Activated CD8-positive, alpha-beta memory T cell treated with anti-CD3 and anti-CD28 coated beads, Interleukin-2, amount 10 ng/mL, durations not matched to agents 7 days and 5 days (primary cell): Measurements from ENCODE around the gene FAM177B. TPM values are rescaled to one million over a fixed set of nuclear protein-coding genes. Genes with fewer than 3 reads are reported as not detected.
A peak's percentile ranks its signal among the peaks of the same experiment; 100 is the strongest.

ENCODE experiments used
- ATAC-seq: fragments of 150-1000 bp; cut with Tn5 transposase; one replicate; pipeline ENCODE4 v1.10.0; 2021; ENCODE audit warnings: moderate library complexity
- CTCF ChIA-PET: fragments of 350-600 bp; sonication (Branson Sonifier 250); formaldehyde crosslinking; loops from one replicate; lab custom pipeline; 2021; ENCODE audit warnings: antibody characterized with exemption; lab: Charles Lee
- DNase-seq: peaks from one replicate; pipeline ENCODE4 v3.0.0-alpha.2; 2020
- H3K27ac Mint-ChIP-seq: one replicate; pipeline ENCODE4 v1.8.0; 2021; ENCODE audit warnings: mild to moderate bottlenecking, mixed read lengths
- H3K27me3 Mint-ChIP-seq: one replicate; pipeline ENCODE4 v1.8.0; 2021; ENCODE audit warnings: mixed read lengths
- H3K36me3 Mint-ChIP-seq: one replicate; pipeline ENCODE4 v1.8.0; 2021; ENCODE audit warnings: mild to moderate bottlenecking, mixed read lengths
- H3K4me1 Mint-ChIP-seq: one replicate; pipeline ENCODE4 v1.8.0; 2021; ENCODE audit warnings: mixed read lengths
- H3K4me3 Mint-ChIP-seq: one replicate; pipeline ENCODE4 v1.8.0; 2021; ENCODE audit warnings: mild to moderate bottlenecking, moderate library complexity, mixed read lengths
- H3K9me3 Mint-ChIP-seq: one replicate; pipeline ENCODE4 v1.8.0; 2022; ENCODE audit warnings: low read depth, mixed read lengths
- total RNA-seq, 2 experiments: library from RNA; stranded (reverse); gene quantifications; one replicate each; pipeline ENCODE4 v1.2.3, GENCODE V29; 2021

Gene FAM177B
- total RNA-seq, result under 1 TPM in 1 of 2 experiments, not detected in 1; 0.19 TPM

- CTCF ChIA-PET, result interaction anchor here (0.8 to 1.2 kb wide), 3 partner anchors 10 to 387 kb away, joined by 3 to 5 read pairs (median 3); no protein-coding TSS in a partner anchor
- no peak for ATAC-seq
Observed at GRCh38 chr1:222736972-222737371, at the start of gene FAM177B. TSS of gene FAM177B (plus strand) at chr1:222737202. CDS start at chr1:222746546, 9,344 bp downstream.

GRCh38 chr1:222691016-222691415 lies 46.0 kb upstream of the FAM177B start:
- peaks cover 2% of the 10 kb centered on the region for H3K4me1 Mint-ChIP-seq
- H3K4me3 Mint-ChIP-seq, result no peak overlapping the region
- H3K36me3 Mint-ChIP-seq, result peaks cover 25% of the 10 kb centered on the region
- H3K27me3 Mint-ChIP-seq, result no peaks in the 10 kb centered on the region
- CTCF ChIA-PET, result no interaction called here
- DNase-seq (no peak), ATAC-seq (no peak)
- no peaks in the 10 kb centered on the region for H3K9me3 Mint-ChIP-seq
- no peak overlapping the region for H3K27ac Mint-ChIP-seq

More at GRCh38 chr1:222736972-222737371, at the start of gene FAM177B:
- no peak within 1 kb of the TSS for H3K27ac Mint-ChIP-seq
- peaks cover 11% of the 10 kb centered on the region for H3K4me1 Mint-ChIP-seq
- H3K9me3 Mint-ChIP-seq, result no peaks in the 10 kb centered on the region
- H3K4me3 Mint-ChIP-seq, result no peak within 1 kb of the TSS
- peaks cover 18% of the 10 kb centered on the region for H3K36me3 Mint-ChIP-seq
- no peaks in the 10 kb centered on the region for H3K27me3 Mint-ChIP-seq
- DNase-seq, result no peak

GRCh38 chr1:222694927-222695326 lies 42.1 kb upstream of the FAM177B start:
- Mint-ChIP-seq H3K4me1 (peaks cover 4% of the 10 kb centered on the region), H3K9me3 (no peaks in the 10 kb centered on the region), H3K4me3 (no peak overlapping the region), H3K36me3 (peaks cover 21% of the 10 kb centered on the region), H3K27ac (no peak overlapping the region), H3K27me3 (no peaks in the 10 kb centered on the region)
- ATAC-seq (no peak), DNase-seq (no peak)
- CTCF ChIA-PET, result interaction anchor here (0.6 kb wide), 1 partner anchor 59 kb away, joined by 4 read pairs; no protein-coding TSS in a partner anchor

- Mint-ChIP-seq H3K4me3 (no peak overlapping the region), H3K27ac (no peak overlapping the region), H3K36me3 (peaks cover 25% of the 10 kb centered on the region), H3K9me3 (no peaks in the 10 kb centered on the region), H3K27me3 (no peaks in the 10 kb centered on the region), H3K4me1 (peaks cover 4% of the 10 kb centered on the region)
- ATAC-seq (no peak), DNase-seq (no peak)
- CTCF ChIA-PET, result no interaction called here
Observed at GRCh38 chr1:222696741-222697140, 40.3 kb upstream of the FAM177B start.

GRCh38 chr1:222697203-222697602 lies 39.8 kb upstream of the FAM177B start:
- Mint-ChIP-seq H3K4me3 (no peak overlapping the region), H3K4me1 (peaks cover 4% of the 10 kb centered on the region), H3K27me3 (no peaks in the 10 kb centered on the region), H3K36me3 (peaks cover 26% of the 10 kb centered on the region), H3K9me3 (no peaks in the 10 kb centered on the region), H3K27ac (no peak overlapping the region)
- CTCF ChIA-PET, result interaction anchor here (1.1 to 1.4 kb wide), 2 partner anchors 11 to 43 kb away, joined by 3 read pairs; no protein-coding TSS in a partner anchor
- ATAC-seq, result no peak
- DNase-seq, result no peak

- Mint-ChIP-seq H3K4me1 (peaks cover 2% of the 10 kb centered on the region), H3K4me3 (no peak overlapping the region), H3K27ac (no peak overlapping the region), H3K9me3 (no peaks in the 10 kb centered on the region), H3K36me3 (peaks cover 26% of the 10 kb centered on the region), H3K27me3 (no peaks in the 10 kb centered on the region)
- CTCF ChIA-PET, result interaction anchor here (1.1 to 1.4 kb wide), 2 partner anchors 12 to 44 kb away, joined by 3 read pairs; no protein-coding TSS in a partner anchor
- DNase-seq (no peak), ATAC-seq (no peak)
Observed at GRCh38 chr1:222697826-222698225, 39.2 kb upstream of the FAM177B start.

GRCh38 chr1:222702210-222702609 lies 34.8 kb upstream of the FAM177B start:
- Mint-ChIP-seq H3K4me3 (no peak overlapping the region), H3K27me3 (no peaks in the 10 kb centered on the region), H3K4me1 (peaks cover 11% of the 10 kb centered on the region), H3K9me3 (no peaks in the 10 kb centered on the region), H3K27ac (no peak overlapping the region), H3K36me3 (peaks cover 45% of the 10 kb centered on the region)
- DNase-seq (no peak), ATAC-seq (no peak)
- CTCF ChIA-PET, result no interaction called here

GRCh38 chr1:222704260-222704659 lies 32.7 kb upstream of the FAM177B start:
- CTCF ChIA-PET, result no interaction called here
- H3K4me1 Mint-ChIP-seq, result peaks cover 23% of the 10 kb centered on the region
- H3K9me3 Mint-ChIP-seq, result no peaks in the 10 kb centered on the region
- no peak overlapping the region for H3K27ac Mint-ChIP-seq
- H3K36me3 Mint-ChIP-seq, result peaks cover 53% of the 10 kb centered on the region
- H3K4me3 Mint-ChIP-seq, result no peak overlapping the region
- ATAC-seq, result no peak
- no peak for DNase-seq
- H3K27me3 Mint-ChIP-seq, result no peaks in the 10 kb centered on the region

GRCh38 chr1:222706815-222707214 lies 30.2 kb upstream of the FAM177B start:
- no peak for ATAC-seq
- H3K27ac Mint-ChIP-seq, result no peak overlapping the region
- H3K27me3 Mint-ChIP-seq, result no peaks in the 10 kb centered on the region
- DNase-seq, result no peak
- H3K4me3 Mint-ChIP-seq, result no peak overlapping the region
- peaks cover 37% of the 10 kb centered on the region for H3K4me1 Mint-ChIP-seq
- no peaks in the 10 kb centered on the region for H3K9me3 Mint-ChIP-seq
- peaks cover 55% of the 10 kb centered on the region for H3K36me3 Mint-ChIP-seq
- CTCF ChIA-PET, result no interaction called here

- CTCF ChIA-PET, result no interaction called here
- H3K36me3 Mint-ChIP-seq, result peaks cover 47% of the 10 kb centered on the region
- peaks cover 44% of the 10 kb centered on the region for H3K4me1 Mint-ChIP-seq
- H3K9me3 Mint-ChIP-seq, result no peaks in the 10 kb centered on the region
- H3K4me3 Mint-ChIP-seq, result peak overlapping the region; percentile 92
- ATAC-seq (no peak), DNase-seq (no peak)
- no peaks in the 10 kb centered on the region for H3K27me3 Mint-ChIP-seq
- H3K27ac Mint-ChIP-seq, result no peak overlapping the region
Observed at GRCh38 chr1:222709700-222710153, 27.3 kb upstream of the FAM177B start.

GRCh38 chr1:222711319-222712252 lies 25.4 kb upstream of the FAM177B start:
- Mint-ChIP-seq H3K27ac (peak overlapping the region; percentile 98), H3K4me1 (peaks cover 41% of the 10 kb centered on the region), H3K36me3 (peaks cover 42% of the 10 kb centered on the region), H3K27me3 (no peaks in the 10 kb centered on the region), H3K9me3 (no peaks in the 10 kb centered on the region), H3K4me3 (peak overlapping the region; percentile 92)
- peak; percentile 81 for DNase-seq
- CTCF ChIA-PET, result interaction anchor here (0.9 to 1.8 kb wide), 3 partner anchors 10 to 59 kb away, joined by 3 to 9 read pairs (median 5); no protein-coding TSS in a partner anchor
- ATAC-seq, result peak; percentile 40

GRCh38 chr1:222712253-222713090 lies 24.5 kb upstream of the FAM177B start, which contains the start of the genes AIDA and BROX:
TSS of gene AIDA (minus strand) at chr1:222712491. CDS start at chr1:222712317, 174 bp downstream.
TSS of gene BROX (plus strand) at chr1:222712564. CDS start at chr1:222715700, 3,136 bp downstream.
- peak; percentile 80 for ATAC-seq
- Mint-ChIP-seq H3K4me3 (peak within 1 kb of the TSS; percentile 92), H3K36me3 (peaks cover 42% of the 10 kb centered on the region)

More at GRCh38 chr1:222712253-222713090, 24.5 kb upstream of the FAM177B start, which contains the start of the genes AIDA and BROX:
- peak; percentile 93 for DNase-seq
- Mint-ChIP-seq H3K27ac (peak within 1 kb of the TSS; percentile 98), H3K9me3 (no peaks in the 10 kb centered on the region), H3K4me1 (peaks cover 43% of the 10 kb centered on the region), H3K27me3 (no peaks in the 10 kb centered on the region)
- CTCF ChIA-PET, result interaction anchor here (1.3 to 1.8 kb wide), 4 partner anchors 20 to 68 kb away, joined by 3 to 9 read pairs (median 5); no protein-coding TSS in a partner anchor
